Fibroblast of skin of left quadriceps (primary cell): ENCODE measurements around the gene RASAL3.

Experiments
- DNase-seq, 2 experiments: peaks; one replicate each; pipeline ENCODE4 v3.0.0-alpha.2; 2013; ENCODE audit warnings: low read depth in 2 of 2

The RASAL3 gene

GRCh38 chr19:15449620-15450527 lies 14.5 kb downstream of the RASAL3 start, which contains the start of gene WIZ:
Gene WIZ, minus strand, starts transcription at chr19:15449956. Its CDS starts 1,649 bp downstream, at chr19:15448307.
- DNase-seq: peak; percentile 59

DNA sequence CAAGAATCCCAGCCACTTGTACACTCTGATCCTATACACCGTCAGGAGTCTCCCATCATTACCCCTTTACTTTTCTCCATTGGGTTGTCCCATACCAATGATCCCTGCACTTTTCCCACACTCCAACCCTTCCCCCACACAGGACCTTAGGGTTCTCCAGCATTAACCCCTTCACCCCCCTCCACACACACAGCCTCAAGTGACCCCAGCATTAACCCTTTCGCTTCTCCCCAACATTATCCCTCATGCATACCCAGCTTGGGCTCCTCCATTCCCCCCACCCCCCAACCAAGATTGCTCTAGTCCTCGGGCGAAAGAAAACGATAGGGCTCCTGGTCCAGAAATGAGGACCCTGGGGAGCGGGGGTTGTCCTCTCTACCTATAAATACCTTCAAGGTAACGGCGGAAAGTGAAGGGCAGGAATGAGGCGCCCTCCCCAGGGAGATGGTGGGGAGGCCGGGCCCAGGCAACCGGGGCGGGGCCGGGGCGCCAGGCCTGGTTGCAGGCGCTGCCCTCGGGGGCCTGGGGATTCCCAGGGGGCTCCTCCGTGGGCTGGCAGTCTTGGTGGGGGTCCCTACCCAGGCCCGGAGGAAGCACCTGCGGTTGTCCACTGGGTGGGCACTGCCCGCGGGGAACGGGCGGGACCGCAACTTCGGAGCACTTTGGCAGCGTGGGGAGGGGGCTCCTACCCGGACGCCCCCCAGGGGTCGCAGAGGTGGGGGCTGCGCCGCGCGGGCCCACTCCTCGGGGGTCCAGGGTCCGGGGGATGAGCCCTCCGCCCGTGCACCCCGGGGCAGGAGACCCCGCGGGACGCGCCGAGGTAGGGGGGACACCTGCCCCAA lies 15.3 kb downstream of the RASAL3 start:
- DNase-seq: no peak

- DNase-seq: no peak
Observed at GRCh38 chr19:15448044-15448777, 16.1 kb downstream of the RASAL3 start.

DNA sequence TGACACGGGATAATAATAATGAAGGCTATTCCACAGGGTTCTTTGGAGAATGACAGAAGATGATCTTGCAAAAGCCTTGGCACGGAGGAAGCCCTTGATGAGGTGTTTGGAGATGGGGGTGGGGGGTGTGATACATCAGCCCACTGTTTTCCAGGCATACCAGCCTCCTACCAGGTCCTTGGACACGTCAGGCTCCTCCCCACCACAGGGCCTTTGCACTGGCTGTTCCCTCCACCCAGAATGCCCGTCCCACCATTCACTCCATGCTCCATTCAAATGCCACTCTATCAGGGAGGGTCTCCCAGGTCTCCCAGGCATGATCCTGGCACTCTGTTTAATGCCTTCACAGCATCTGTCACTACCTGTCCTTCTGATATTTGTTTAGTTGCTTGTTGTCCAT lies 17.3 kb downstream of the RASAL3 start:
- DNase-seq: no peak

GRCh38 chr19:15445807-15446376 lies 18.5 kb downstream of the RASAL3 start:
- DNase-seq: no peak

DNA sequence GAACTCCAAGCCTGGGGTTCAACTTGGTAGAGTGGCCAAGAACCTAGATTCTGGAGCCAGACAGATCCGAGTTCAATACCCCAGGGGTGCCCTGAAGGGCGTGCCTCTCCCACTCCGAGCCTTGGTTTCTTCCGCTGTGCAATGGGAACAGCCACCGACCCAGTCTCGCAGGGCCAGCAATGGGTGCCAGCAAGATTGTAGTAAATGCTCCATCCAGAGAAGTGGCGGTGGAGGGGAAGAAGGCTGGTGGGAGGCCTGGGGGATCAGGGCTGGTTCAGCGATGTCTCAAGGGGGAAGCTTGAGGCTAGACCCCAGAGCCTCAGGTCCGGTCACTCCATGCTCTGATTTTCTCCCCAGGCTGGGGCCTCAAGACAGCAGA lies 19.1 kb downstream of the RASAL3 start:
- no peak for DNase-seq

DNA sequence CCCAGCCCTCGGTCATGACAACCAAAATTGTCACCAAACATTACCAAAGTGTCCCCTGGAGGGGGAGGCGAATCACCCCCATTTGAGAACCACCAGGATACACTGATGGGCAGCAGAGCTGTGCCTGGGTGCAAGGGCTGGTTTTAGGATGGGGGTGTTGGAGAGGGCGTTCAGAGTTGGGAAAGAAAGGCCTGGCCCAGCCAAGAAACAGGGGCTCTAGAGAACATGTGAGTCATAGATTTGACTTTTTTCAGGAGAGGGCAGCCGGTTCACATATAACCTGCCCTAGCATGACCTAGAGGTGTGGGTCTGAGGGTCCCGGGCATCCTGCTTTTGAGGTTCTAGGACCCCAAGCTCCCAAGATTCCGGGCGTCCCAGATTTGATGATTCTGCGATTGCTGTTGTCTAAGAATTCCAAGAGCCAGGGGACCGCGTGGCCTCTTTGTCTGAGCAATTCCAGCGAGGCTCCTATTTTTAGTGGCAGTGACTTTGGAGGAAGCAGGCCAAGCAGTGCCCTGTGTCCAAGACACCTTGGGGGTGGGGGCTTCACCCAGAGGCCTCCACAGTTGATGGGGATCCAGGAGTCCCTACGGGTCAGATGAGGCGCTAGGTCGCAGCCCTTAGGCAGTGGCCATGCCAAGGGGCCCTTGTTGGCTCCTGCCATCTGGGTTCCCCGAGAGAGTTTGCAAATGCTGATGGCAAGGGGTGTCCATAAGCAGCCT lies 19.7 kb downstream of the RASAL3 start:
- no peak for DNase-seq

DNA sequence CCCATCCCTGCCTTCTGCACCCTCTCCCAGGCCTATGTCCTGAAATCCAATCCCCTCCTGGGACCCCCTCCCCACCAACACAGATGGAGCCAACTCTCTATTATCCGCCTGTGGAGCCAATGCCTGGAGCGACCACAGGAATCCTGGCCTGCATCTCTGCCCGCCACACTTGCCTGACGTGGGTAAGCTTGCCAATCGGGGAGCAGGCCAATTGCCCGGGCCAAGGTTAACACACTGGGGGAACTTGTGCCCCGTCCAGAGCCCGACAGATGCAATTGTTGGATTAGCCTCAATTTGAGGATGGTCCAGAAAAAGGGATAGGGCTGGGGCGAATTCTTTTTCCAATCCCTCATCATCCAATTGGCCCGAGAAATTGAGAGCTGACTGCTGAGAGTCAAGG lies 20.5 kb downstream of the RASAL3 start:
- no peak for DNase-seq

- DNase-seq: no peak
Observed at GRCh38 chr19:15443325-15443724, 21.0 kb downstream of the RASAL3 start.

- no peak for DNase-seq
Observed at GRCh38 chr19:15442142-15442920, 22.0 kb downstream of the RASAL3 start.

- DNase-seq: no peak
Observed at GRCh38 chr19:15441317-15441716, 23.0 kb downstream of the RASAL3 start.

DNA sequence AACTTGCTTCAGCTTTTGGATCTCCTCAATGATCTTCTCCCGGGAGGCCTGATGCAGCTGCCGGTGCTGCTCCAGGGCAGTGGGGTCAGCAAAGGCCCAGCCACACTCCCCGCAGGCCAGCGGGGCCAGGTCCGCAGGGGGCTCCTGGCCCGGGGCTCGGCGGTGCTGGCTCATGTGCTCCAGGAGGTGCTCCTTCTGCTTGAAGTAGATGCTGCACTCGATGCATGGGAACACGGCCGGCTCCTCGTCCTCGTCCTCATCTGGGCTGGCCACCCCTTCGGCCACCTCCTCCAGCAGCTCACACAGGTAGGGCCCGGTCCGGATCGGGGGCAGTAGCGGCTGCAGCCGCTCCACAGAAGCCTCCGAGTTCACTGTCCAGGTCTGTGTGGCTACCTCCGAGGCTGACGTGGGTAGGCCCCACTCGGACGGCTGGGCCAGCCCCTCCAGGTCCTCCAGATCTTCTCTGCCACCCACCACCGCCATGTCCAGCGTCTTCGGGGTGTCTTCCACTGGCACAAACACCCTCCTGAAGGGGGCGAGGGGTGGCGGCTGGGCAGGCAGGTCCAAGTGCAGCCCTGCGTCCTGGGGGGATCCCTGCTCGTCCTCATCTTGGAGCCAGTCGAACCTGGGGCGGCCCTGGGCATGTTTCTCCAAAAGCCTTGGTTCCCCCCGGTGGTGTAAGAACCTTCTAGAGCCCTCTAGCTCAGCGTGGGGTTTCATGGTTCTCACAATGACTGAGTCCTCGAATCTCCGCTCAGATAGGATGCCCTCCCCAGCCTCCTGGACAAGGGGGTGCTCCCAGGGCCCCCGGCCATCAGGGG lies 24.3 kb downstream of the RASAL3 start:
- DNase-seq: no peak

DNA sequence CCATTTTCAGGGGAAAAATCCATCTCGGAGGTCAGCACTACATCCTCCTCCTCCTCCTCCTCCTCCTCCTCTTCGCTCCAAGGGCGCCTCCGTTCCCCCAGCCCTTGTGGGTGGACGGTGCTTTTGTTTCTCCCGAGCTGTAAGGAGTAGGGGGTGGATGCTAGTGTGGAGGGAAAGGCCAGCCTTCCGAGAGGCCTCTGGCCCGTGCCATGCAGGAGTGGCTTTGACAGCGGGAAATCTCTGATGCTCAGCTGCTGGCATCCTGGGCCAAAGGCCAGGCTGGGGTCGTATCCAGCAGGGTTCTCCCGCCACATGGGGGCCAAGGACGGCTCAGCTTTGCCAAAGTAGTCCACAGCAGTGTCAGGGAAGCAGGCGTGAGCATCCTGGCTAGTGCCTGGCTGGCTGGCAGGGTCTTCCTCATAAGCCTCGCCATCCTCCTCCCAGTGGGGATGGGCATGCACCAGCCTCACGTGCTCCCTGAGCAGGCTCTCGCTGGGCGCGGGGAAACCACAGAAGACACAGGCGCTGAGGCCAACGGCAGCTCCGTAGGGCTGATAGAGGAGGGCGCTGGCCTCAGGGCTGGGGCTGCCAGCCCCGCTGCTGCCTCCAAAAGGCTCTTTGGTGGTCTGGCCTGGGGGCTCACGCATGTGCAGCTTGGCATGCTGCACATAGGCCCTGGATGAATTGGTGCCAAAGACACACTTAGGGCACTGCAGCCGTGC lies 25.1 kb downstream of the RASAL3 start:
- no peak for DNase-seq

DNA sequence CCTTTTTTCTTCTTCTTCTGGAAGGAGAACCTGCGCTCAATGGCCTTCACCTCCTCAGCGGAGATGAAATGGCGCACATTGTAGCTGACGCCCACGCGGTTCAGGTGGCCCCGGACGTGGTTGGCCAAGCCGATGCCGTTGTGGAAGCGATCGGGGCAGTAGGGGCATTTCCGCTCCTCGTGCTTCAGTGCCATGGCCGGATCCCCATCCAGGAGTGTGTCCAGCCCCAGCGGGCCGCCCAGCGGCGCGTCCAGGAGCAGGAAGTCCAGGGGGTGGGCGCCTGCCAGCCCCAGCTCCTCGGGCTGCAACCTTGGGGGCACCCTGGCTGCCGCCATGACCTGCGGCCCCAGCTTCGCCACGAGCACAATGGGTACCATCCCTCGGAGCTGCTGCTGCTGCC lies 25.8 kb downstream of the RASAL3 start:
- DNase-seq: no peak

DNA sequence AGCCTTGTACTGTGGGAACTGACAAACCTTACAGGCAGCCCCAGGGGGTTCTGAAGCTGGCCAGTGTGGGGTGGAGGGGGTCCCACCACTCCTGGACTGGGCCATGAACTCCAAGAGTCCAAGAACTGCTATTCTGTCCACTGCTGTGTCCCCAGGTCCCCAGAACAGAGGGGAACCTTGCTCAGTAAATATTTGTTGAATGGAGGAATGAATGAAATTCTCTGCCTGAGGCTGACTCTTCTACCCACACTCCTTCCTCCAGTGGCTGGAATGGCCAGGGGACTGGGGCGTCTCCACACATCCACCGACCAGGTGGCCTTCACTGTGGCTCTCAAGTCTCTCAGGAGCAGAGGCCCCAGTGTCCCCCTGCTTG lies 26.2 kb downstream of the RASAL3 start:
- no peak for DNase-seq

DNA sequence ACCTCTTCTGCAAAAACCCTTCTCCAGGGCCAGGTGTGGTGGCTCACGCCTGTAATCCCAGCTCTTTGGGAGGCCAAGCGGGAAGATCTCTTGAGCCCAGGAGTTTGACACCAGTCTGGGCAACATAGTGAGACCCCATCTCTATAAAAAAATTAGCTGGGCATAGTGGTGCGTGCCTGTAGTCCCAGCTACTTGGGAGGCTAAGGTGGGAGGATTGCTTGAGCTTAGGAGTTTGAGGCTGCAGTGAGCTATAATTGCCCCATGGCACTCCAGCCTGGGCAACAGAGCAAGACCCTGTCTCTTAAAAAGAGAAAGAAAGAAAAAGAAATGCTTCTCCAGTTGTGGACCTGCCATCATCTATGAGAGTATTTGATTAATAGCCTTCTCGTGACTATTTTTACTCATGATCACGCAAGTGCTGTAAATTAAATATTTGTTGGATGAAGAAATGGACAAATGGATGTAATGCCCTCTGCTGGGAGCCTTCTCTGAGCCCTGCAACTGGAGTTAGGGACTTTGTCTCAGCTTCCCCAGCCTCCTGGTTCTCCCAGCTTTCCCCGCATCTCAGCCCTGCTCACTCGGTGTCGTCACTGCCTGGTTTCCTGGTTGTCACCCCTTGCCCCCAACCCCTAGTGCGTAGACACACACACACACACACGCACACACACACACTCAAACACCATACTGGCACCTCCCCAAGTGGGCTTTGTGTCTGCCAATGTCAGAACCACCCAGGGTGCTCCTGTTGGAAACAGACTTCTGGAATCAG lies 26.8 kb downstream of the RASAL3 start:
- no peak for DNase-seq

- DNase-seq: no peak
Observed at GRCh38 chr19:15436826-15437110, 27.6 kb downstream of the RASAL3 start.
